Measurements from ENCODE around the gene BOC.

- TF ChIP-seq PRDM15 (CRISPR knock-in tag; IDR thresholded peaks at IDR 0.05) (no peak), EP300 (IDR thresholded peaks at IDR 0.05; ENCODE audit: borderline replicate concordance in 1 of 2, control insufficient read depth in 1 of 2, low read depth in 2 of 2, low read length in 2 of 2) (no peak), STAT3 (IDR thresholded peaks at IDR 0.05; ENCODE audit: low read depth, low read length) (no peak), CTCF (IDR thresholded peaks at IDR 0.05 in 2 of 3, conservative IDR thresholded peaks at IDR 0.05 in 1 of 3; ENCODE audit: control insufficient read depth in 2 of 3, extremely low read depth in 1 of 3, insufficient read depth in 1 of 3, low read depth in 3 of 3, low read length in 3 of 3) (no peak), POLR2A (IDR thresholded peaks at IDR 0.05; ENCODE audit: low read depth, low read length) (no peak), RAD21 (IDR thresholded peaks at IDR 0.05; ENCODE audit: insufficient read depth, low read depth, low read length) (no peak), IKZF1 (conservative IDR thresholded peaks at IDR 0.05) (no peak), POLR2AphosphoS5 (IDR thresholded peaks at IDR 0.05; ENCODE audit: low read length) (no peak), FOXK2 (IDR thresholded peaks at IDR 0.05) (no peak), CEBPB (IDR thresholded peaks at IDR 0.05; ENCODE audit: borderline replicate concordance in 1 of 2, low read depth in 2 of 2, low read length in 2 of 2) (no peak), CHD2 (IDR thresholded peaks at IDR 0.05; ENCODE audit: borderline replicate concordance, low read depth, low read length) (no peak), CUX1 (IDR thresholded peaks at IDR 0.05; ENCODE audit: insufficient replicate concordance, low read depth, low read length) (no peak)
These were observed 1.6 kb downstream of the BOC start for GRCh38 chr3:113212844-113213375.

Measured in GM12878 (cell line).